HG02763 (cell line): ENCODE measurements around the gene CYP2J2.
"Not testable (repeated sequence)": the region's sequence is repeated elsewhere in the genome, so short reads cannot be mapped to it uniquely, and the experiment has no call there.

Experiments used
- ATAC-seq: cut with Tn5 transposase; IDR thresholded peaks from one replicate; pipeline ENCODE4 v1.9.1; 2021; ENCODE audit warnings: mild to moderate bottlenecking, moderate library complexity; ENCODE audit not compliant: unreplicated experiment

CYP2J2 gene

DNA sequence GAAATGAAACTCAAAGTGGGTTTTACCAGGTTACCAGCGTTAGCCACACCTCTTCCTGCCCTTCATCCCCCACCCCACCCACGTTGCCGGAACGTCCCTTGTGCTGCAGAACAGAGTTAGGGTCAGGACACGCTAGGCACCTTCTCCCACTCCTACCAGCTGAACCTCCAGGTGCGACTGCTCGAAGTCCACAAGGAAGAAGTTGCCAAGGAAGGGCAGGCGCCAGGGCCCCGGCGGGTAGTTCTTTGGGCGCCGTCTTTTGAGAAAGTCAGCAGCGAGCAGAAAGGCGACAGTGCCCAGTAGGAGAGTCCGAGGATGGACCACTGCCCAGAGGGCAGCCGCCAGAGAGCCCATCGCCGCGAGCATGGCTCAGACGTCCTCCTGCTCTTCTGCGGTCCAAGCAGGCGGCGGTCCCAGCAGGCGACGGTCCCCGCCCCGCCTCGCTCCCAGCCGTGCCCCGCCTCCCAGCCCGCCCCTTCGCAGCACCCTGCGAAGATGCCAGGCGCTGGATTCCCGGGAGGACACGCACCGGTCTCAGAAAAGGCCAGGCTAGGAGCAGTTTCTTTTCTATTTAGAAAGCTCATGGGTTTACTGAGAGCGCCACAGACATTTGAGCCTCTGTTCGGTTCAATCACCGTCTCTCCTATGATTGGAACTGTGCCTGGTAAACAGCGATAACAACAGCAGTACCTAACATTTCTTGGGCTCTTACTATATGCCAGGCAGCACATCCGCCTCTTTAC lies at the start of gene CYP2J2:
Gene CYP2J2 (minus strand): TSS at position 393 of the 743 bp plus-strand sequence. CDS start 27 bp downstream, at position 366.
- peak; percentile 86 for ATAC-seq

DNA sequence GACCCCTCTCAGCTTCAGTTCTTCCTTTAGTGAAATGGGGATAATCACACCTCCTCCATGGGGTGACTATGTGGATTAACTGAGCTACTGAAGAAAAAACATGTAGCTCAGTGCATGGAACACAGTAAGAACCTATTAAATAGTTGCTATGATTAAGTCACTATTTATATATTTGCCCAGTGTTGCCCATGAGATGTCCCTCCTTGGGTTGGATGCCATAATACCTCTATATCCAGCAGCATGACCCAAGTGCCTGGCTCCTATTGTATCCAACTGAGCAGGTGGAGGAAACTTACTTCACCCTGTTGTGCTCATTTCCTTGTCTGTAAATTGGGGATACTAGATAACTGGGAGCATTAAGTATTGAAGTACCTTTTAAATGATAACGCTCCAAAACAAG lies 47.1 kb upstream of the CYP2J2 start:
- no peak for ATAC-seq

- ATAC-seq: no peak
These were observed 45.8 kb upstream of the CYP2J2 start for GRCh38 chr1:59972216-59972927.

DNA sequence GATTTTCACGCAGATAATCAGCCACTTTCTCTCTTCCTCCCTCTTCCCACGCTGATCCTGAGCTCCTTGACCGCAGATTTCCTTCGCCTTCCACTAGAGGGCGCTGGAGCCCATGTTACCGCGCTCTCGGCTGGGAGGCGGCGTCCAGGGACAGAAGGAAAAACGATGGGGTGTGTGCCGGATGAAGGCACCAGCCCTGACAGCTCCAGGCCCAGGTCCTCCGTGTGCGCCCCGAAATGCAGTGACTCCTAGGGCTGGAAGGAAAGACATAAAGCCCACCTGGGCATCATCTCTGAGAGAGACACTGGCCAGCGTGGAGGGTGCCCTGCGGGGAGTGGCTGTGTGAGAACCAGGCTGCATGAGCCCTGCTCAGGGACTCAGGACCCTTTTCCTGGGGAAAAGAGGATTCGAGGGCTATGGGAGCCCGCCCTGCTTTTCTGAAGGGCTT lies 44.9 kb upstream of the CYP2J2 start:
- ATAC-seq: no peak

DNA sequence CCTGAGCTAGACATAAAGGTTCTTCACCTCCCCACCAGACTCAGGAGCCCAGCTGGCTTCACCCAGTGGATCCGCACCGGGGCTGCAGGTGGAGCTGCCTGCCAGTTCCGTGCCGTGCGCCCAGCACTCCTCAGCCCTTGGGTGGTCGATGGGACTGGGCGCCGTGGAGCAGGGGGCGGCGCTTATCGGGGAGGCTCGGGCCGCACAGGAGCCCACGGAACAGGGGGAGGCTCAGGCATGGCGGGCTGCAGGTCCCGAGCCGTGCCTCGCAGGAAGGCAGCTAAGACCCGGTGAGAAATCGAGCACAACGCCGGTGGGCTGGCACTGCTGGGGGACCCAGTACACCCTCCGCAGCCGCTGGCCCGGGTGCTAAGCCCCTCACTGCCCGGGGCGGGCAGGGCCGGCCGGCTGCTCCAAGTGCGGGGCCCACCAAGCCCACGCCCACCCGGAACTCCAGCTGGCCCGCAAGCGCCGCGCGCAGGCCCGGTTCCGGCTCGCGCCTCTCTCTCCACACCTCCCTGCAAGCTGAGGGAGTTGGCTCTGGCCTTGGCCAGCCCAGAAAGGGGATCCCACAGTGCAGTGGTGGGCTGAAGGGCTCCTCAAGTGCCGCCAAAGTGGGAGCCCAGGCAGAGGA lies 43.1 kb upstream of the CYP2J2 start:
- not testable (repeated sequence) for ATAC-seq

GRCh38 chr1:59968746-59969145 lies 42.2 kb upstream of the CYP2J2 start:
- ATAC-seq: not testable (repeated sequence)

GRCh38 chr1:59967780-59968179 lies 41.2 kb upstream of the CYP2J2 start:
- ATAC-seq: no peak

- no peak for ATAC-seq
These were observed 40.6 kb upstream of the CYP2J2 start for GRCh38 chr1:59967141-59967697.

DNA sequence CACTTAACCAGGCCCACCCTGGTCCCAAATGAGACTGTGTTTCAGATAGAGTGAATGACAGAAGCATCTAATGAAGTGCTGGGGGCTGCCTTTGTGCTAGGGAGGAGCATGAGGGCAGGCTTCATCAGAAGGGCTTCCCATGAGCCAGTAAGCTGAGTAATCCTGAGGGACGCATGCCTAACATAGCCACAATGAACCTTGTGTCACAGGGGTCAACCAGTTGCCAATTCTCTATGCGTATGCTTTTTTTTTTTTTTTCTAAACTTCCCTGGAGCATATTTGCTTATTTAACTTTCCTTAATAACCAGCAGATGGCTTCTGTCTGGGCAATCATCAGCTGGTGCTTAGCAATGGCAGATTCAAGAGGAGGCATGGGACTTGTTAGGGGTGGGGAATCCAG lies 25.5 kb upstream of the CYP2J2 start:
- ATAC-seq: no peak

GRCh38 chr1:59949648-59950047 lies 23.1 kb upstream of the CYP2J2 start:
- ATAC-seq: no peak

- no peak for ATAC-seq
These were observed 22.4 kb upstream of the CYP2J2 start for GRCh38 chr1:59948990-59949389.

- peak; percentile 86 for ATAC-seq
These were observed 20.7 kb upstream of the CYP2J2 start for GRCh38 chr1:59947047-59947938.

- ATAC-seq: no peak
These were observed 19.2 kb upstream of the CYP2J2 start for GRCh38 chr1:59945790-59946189.

DNA sequence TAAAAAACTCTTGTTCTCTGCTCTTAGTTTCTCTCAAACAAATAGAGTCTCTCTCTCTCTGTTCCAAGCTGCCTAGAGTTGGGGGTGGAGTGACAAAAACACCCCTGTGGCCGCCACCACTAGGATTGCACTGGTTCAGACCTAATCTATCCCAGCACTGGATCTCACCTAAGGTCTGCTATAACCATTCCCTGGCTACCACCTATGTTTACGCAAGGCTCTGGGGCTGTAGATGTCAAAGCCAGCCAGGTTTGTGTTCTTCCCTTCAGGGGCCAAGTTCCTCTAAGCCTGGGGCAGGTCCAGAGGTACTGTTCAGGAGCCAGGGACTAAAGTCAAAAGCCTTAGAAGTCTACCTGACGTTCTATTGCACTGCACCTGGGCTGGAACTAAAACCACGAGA lies 12.8 kb upstream of the CYP2J2 start:
- no peak for ATAC-seq

DNA sequence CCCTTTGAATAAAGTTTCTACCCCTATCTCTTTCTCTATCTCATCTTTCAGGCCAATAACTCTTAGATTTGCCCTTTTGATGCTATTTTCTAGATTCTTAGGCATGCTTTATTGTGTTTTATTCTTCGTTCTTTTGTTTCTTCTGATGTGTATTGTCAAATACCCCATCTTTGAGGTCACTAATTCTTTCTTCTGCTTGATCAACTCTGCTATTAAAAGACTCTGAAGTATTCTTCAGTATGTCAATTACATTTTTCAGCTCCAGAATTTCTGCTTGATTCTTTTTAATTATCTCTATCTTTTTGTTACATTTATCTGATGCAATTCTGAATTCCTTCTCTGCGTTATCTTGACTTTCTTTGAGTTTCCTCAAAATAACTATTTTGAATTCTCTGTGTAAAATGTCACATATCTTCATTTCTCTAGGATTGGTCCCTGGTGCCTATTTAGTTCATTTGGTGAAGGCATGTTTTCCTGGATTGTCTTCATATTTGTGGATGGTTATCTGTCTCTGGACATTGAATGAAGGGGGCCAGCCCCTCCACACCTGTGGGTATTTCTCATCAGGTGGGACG lies 11.2 kb upstream of the CYP2J2 start:
- no peak for ATAC-seq

DNA sequence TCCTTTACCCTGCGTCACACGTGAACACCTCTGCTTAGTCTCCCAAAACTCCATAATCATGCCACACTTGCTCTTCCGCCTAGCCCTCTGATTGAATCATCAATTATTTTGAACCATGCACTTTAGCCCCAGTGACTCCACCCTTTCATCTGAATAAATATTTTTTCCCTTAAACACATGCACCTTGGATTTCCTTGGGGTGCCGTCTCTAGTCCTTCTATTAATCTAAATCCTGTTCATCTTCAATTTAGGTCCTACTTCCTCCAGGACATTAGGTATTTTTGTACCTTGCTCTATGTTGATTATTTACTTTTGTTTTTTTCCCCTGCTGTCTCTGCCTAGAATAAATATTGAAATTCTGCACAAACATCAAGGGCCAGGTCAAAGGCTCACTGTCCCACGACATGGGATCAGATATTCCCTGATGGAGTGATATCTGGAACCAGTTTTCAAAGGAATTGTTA lies 9.8 kb upstream of the CYP2J2 start:
- ATAC-seq: no peak

DNA sequence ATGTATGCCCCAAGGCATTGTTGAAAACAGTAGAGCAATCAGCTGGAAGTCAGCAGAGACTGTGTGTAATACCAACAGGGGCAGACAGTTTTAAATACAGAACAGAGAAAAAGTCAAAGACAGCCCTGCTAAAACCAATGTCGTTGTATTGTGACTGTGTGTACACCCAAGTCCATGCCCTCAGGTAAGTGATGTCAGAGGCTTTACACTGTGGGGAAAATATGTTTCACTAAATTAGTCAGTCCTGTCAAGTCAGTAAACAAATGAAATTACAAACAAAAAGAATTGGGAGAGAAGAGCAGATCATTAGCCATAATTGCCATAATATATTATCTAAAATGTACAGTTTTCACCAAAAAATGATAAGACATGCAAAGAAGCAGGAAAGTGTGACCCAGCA lies 2.4 kb upstream of the CYP2J2 start:
- no peak for ATAC-seq

DNA sequence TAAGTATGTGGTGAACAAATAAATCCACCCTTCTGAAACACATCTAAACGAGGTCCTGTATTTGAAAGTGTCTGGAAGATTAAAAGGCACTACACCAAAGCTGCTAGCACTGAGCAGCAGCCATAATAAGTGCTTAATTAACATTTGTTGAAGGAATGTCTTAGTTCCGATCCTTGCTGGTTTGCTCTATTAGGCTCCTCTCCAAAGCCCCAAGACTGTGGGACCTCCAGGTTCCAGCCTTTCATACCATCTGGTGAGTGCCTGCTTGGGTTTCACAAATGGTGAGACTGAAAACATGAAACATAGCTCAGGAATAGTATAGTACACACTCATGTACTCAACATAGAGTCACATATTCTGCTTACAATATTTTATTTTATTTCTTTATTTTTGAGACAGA lies 640 bp upstream of the CYP2J2 start:
- no peak for ATAC-seq

DNA sequence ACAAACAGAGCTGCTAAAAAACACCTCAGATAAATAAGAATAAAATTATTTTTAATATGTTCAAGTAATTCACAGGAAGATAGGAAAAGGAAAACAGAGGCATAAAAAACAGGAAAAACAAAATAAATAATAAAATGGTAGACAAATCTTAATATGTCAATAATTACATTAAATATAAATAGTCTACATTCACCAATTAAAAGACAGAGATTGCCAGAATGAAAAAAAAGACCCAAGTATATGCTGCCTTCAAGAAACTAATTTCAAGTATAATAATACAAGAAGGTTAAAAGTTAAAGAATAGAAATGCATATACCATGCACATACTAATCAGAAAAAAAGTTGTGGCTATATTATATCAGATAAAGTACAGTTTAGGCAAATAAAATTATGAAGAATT lies 1.9 kb downstream of the CYP2J2 start:
- no peak for ATAC-seq

DNA sequence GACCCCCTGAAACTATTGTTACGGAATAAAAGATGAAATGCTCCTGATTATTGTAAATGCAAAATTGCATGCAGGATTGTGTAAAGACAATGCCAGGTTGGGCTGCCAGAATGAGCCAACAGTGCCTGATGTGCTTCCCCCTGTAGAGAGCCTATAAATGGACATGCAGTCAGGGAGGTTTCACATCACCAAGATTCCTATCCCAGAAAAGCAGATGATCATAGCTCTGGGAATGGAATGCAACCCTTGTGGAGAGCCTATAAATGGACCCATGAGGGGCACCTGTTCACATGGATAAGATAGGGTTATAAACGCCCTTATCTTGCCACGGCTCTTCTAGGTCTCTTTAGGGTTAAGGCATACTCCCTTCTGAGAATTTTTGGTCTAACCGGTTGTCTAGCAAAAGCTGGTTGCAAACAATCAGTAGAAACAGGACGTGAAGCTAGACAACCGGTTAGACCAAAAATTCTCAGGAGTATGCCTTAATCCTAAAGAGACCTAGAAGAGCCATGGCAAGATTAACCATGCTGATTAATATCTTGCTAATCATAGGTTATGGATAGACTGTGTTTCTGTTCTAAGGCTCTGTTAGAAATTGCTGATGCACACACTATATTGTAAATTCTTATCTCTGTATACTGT lies 5.2 kb downstream of the CYP2J2 start:
- not testable (repeated sequence) for ATAC-seq
